Caco-2 (cell line): ENCODE measurements around the gene PCNX4. TPM values are rescaled to one million over a fixed set of nuclear protein-coding genes. Genes with fewer than 3 reads are reported as not detected.

Experiments
- BruUV-seq: library from RNA; stranded (reverse); fragments of 400-500 nt; replicated peaks from 2 replicates; lab custom pipeline; 2021; lab: Mats Ljungman, UMichigan
- CTCF ChIA-PET: fragments of 300-600 bp; sonication (Branson Sonifier 250); formaldehyde crosslinking; loops from one replicate; lab custom pipeline; 2022; ENCODE audit warnings: antibody characterized with exemption; lab: Charles Lee
- POLR2A ChIA-PET: fragments of 300-600 bp; sonication (Branson Sonifier 250); formaldehyde crosslinking; loops from one replicate; lab custom pipeline; 2022; ENCODE audit warnings: antibody characterized with exemption; lab: Charles Lee
- DNase-seq, 2 experiments: peaks; one replicate each; pipeline versions ENCODE4 v3.0.0 to v3.0.0-alpha.2; 2020 to 2022
- H3K27me3 ChIP-seq: replicated peaks from 2 replicates; pipeline ENCODE4 v1.6.0; 2011; ENCODE audit warnings: low read length; ENCODE audit not compliant: control insufficient read depth, insufficient read depth
- H3K36me3 ChIP-seq: 2 replicates; pipeline ENCODE4 v1.5.1; 2011; ENCODE audit warnings: low read length; ENCODE audit not compliant: control insufficient read depth, insufficient read depth
- H3K4me1 ChIP-seq: fragments of 250-450 bp; sonication (Bioruptor Pico); 2 replicates; pipeline ENCODE4 v1.5.1; 2020; ENCODE audit warnings: mild to moderate bottlenecking
- H3K4me3 ChIP-seq: 2 replicates; pipeline ENCODE4 v1.5.1; 2011; ENCODE audit warnings: low read depth, mild to moderate bottlenecking, control low read depth, low read length
- H3K9me3 ChIP-seq: fragments of 250-450 bp; sonication (Bioruptor Pico); 2 replicates; pipeline ENCODE4 v1.5.1; 2020; ENCODE audit warnings: mild to moderate bottlenecking, moderate library complexity
- H3K27ac Mint-ChIP-seq: one replicate; pipeline ENCODE4 v1.8.0; 2022; ENCODE audit warnings: mixed read lengths; ENCODE audit not compliant: unreplicated experiment
- H3K27me3 Mint-ChIP-seq: one replicate; pipeline ENCODE4 v1.8.0; 2022; ENCODE audit warnings: mixed read lengths; ENCODE audit not compliant: insufficient read depth, unreplicated experiment
- H3K36me3 Mint-ChIP-seq: one replicate; pipeline ENCODE4 v1.8.0; 2022; ENCODE audit warnings: mild to moderate bottlenecking, mixed read lengths; ENCODE audit not compliant: insufficient read depth, unreplicated experiment
- H3K4me1 Mint-ChIP-seq: one replicate; pipeline ENCODE4 v1.8.0; 2022; ENCODE audit warnings: low read depth, mixed read lengths; ENCODE audit not compliant: unreplicated experiment
- H3K4me3 Mint-ChIP-seq: one replicate; pipeline ENCODE4 v1.8.0; 2022; ENCODE audit warnings: mild to moderate bottlenecking, moderate library complexity, mixed read lengths; ENCODE audit not compliant: unreplicated experiment
- H3K9me3 Mint-ChIP-seq: one replicate; pipeline ENCODE4 v1.8.0; 2022; ENCODE audit warnings: mixed read lengths; ENCODE audit not compliant: unreplicated experiment
- intact Hi-C: fragments of 100-400 bp; cut with micrococcal nuclease; formaldehyde crosslinking; loops from one replicate; pipeline ENCODE4 v1.10.0; 2022; ENCODE audit not compliant: unreplicated experiment
- total RNA-seq: library from RNA; stranded (reverse); gene quantifications from 2 replicates; pipeline ENCODE4 v1.2.3, GENCODE V29; 2022
- TF ChIP-seq, protein P1 (sequence below), 2 experiments: fragments of 200-600 bp in 1 of 2; IDR thresholded peaks; 1 replicate in 1 of 2; 2 replicates in 1 of 2; pipeline versions ENCODE4 v1.5.1 to v1.8.0; 2011 to 2022; ENCODE audit warnings: antibody characterized with exemption in 1 of 2, control low read depth in 1 of 2, inconsistent platforms in 1 of 2, low read depth in 1 of 2, low read length in 1 of 2, mild to moderate bottlenecking in 1 of 2, moderate library complexity in 1 of 2; ENCODE audit not compliant: insufficient read depth in 1 of 2, severe bottlenecking in 1 of 2, unreplicated experiment in 1 of 2

The PCNX4 gene
- total RNA-seq, 1 experiment from 2014 or later, result 72.7 TPM

DNA sequence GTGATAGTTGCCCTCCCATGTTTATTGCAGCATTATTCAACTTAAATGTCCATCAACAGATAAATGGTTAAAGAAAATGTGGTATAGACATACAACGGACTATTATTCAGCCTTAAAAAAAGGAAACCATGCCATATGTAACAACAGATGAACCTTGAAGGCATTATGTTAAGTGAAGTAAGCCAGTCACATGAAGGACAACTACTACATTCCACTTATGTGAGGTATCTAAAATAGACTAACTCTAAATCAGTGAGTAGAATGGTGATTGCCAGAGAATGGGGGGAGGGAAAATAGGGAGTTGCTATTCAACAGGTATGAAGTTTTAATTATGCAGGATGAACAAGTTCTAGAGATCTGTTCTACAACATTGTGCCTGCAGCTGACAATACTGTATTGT, 10.1 kb downstream of the PCNX4 start:
- ChIA-PET CTCF (no interaction called here), POLR2A (no interaction called here)
- H3K9me3 Mint-ChIP-seq, result no peaks in the 10 kb centered on the region
- H3K27ac Mint-ChIP-seq, result no peak overlapping the region
- no peaks in the 10 kb centered on the region for H3K27me3 Mint-ChIP-seq
- intact Hi-C loops, result no loop called here
- peaks cover 42% of the 10 kb centered on the region for H3K36me3 Mint-ChIP-seq
- no peak overlapping the region for H3K4me3 ChIP-seq
- TF ChIP-seq, protein P1, sequence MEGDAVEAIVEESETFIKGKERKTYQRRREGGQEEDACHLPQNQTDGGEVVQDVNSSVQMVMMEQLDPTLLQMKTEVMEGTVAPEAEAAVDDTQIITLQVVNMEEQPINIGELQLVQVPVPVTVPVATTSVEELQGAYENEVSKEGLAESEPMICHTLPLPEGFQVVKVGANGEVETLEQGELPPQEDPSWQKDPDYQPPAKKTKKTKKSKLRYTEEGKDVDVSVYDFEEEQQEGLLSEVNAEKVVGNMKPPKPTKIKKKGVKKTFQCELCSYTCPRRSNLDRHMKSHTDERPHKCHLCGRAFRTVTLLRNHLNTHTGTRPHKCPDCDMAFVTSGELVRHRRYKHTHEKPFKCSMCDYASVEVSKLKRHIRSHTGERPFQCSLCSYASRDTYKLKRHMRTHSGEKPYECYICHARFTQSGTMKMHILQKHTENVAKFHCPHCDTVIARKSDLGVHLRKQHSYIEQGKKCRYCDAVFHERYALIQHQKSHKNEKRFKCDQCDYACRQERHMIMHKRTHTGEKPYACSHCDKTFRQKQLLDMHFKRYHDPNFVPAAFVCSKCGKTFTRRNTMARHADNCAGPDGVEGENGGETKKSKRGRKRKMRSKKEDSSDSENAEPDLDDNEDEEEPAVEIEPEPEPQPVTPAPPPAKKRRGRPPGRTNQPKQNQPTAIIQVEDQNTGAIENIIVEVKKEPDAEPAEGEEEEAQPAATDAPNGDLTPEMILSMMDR (IDR thresholded peaks at IDR 0.05; ENCODE audit: insufficient read depth in 1 of 2, low read depth in 1 of 2, low read length in 1 of 2, severe bottlenecking in 1 of 2, unreplicated experiment in 1 of 2), result no peak
- no peaks in the 10 kb centered on the region for H3K27me3 ChIP-seq
- no TSS peak for BruUV-seq
- peaks cover 22% of the 10 kb centered on the region for H3K4me1 Mint-ChIP-seq
- H3K4me1 ChIP-seq, result peaks cover 24% of the 10 kb centered on the region
- no peak for DNase-seq
- no peak overlapping the region for H3K4me3 Mint-ChIP-seq
- H3K9me3 ChIP-seq, result no peaks in the 10 kb centered on the region
- no peaks in the 10 kb centered on the region for H3K36me3 ChIP-seq

DNA sequence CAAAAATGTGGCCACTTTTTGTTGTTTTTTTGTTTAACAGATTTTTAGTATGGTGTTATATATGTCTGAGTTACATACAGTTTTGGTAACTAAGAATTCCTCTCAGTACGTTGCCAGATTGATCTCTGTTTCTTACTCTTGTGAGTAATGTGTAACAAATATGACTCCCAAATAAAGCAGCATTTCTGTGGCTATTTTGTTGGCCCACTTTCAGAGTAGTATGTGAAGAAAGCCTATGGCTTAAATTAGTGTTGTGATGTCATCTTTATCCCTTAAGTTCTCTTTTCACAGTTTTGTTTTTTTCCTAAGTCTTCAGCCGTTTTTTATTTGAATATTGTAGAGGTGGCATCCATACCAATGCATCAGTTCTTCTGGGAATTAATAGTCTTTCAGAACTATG, 10.7 kb downstream of the PCNX4 start:
- Mint-ChIP-seq H3K4me3 (no peak overlapping the region), H3K27me3 (no peaks in the 10 kb centered on the region), H3K36me3 (peaks cover 39% of the 10 kb centered on the region), H3K27ac (no peak overlapping the region), H3K9me3 (no peaks in the 10 kb centered on the region), H3K4me1 (peaks cover 22% of the 10 kb centered on the region)
- DNase-seq, result no peak
- TF ChIP-seq, protein P1 (IDR thresholded peaks at IDR 0.05; ENCODE audit: insufficient read depth in 1 of 2, low read depth in 1 of 2, low read length in 1 of 2, severe bottlenecking in 1 of 2, unreplicated experiment in 1 of 2), result no peak
- H3K4me3 ChIP-seq, result no peak overlapping the region
- H3K4me1 ChIP-seq, result peaks cover 19% of the 10 kb centered on the region
- no peaks in the 10 kb centered on the region for H3K36me3 ChIP-seq
- no peaks in the 10 kb centered on the region for H3K27me3 ChIP-seq
- H3K9me3 ChIP-seq, result no peaks in the 10 kb centered on the region
- intact Hi-C loops, result no loop called here
- BruUV-seq, result no TSS peak
- CTCF ChIA-PET, result no interaction called here
- POLR2A ChIA-PET, result no interaction called here

DNA sequence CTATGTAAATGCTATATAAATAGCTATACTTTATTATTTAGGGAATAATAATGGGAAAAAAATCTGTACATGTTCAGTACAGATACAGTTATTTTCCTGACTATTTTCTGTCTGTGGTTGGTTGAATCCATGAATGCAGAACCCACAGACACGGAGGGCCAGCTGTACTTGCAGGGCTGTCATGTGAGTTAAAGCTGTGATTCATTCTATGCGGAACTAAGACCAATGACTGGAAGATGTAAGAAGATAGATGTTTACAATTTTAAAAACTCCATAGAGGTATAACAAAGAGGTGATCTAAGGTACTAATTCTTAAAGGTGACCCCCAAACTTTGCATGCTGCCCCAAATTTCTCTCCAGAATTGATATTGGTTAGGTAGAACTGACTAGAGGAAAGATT, 14.6 kb downstream of the PCNX4 start:
- no peak overlapping the region for H3K27ac Mint-ChIP-seq
- ChIA-PET CTCF (no interaction called here), POLR2A (no interaction called here)
- H3K36me3 ChIP-seq, result 0 out of 2 replicates have a peak, but pooled peaks cover 1% of the 10 kb centered on the region
- H3K27me3 ChIP-seq, result no peaks in the 10 kb centered on the region
- H3K4me1 ChIP-seq, result no peaks in the 10 kb centered on the region; the same call in 1 of the 2 replicates
- peaks cover 35% of the 10 kb centered on the region for H3K36me3 Mint-ChIP-seq
- TF ChIP-seq, protein P1 (IDR thresholded peaks at IDR 0.05; ENCODE audit: insufficient read depth in 1 of 2, low read depth in 1 of 2, low read length in 1 of 2, severe bottlenecking in 1 of 2, unreplicated experiment in 1 of 2), result no peak
- no TSS peak for BruUV-seq
- H3K9me3 ChIP-seq, result no peaks in the 10 kb centered on the region
- no peaks in the 10 kb centered on the region for H3K9me3 Mint-ChIP-seq
- no peaks in the 10 kb centered on the region for H3K27me3 Mint-ChIP-seq
- intact Hi-C loops, result no loop called here
- no peak overlapping the region for H3K4me3 Mint-ChIP-seq
- H3K4me3 ChIP-seq, result no peak overlapping the region
- peaks cover 7% of the 10 kb centered on the region for H3K4me1 Mint-ChIP-seq
- no peak for DNase-seq
